Forelimb muscle (tissue), 1 donor: ENCODE results near the gene NUS1. TPM values are rescaled to one million over a fixed set of nuclear protein-coding genes. Genes with fewer than 3 reads are reported as not detected.
A peak's percentile ranks its signal among the peaks of the same experiment; 100 is the strongest.
"Not testable (repeated sequence)": the region's sequence is repeated elsewhere in the genome, so short reads cannot be mapped to it uniquely, and the experiment has no call there.

Experiments used
- DNase-seq: peaks from one replicate; pipeline ENCODE4 v3.0.0-alpha.2; 2013; ENCODE audit warnings: low read depth
- polyA plus RNA-seq: library from polyadenylated mRNA; unstranded; fragments of 120-200 nt; gene quantifications from one replicate; pipeline ENCODE4 v1.2.1, GENCODE V29; 2013; ENCODE audit not compliant: insufficient read length

NUS1 gene
- polyA plus RNA-seq = 15.3 TPM

DNA sequence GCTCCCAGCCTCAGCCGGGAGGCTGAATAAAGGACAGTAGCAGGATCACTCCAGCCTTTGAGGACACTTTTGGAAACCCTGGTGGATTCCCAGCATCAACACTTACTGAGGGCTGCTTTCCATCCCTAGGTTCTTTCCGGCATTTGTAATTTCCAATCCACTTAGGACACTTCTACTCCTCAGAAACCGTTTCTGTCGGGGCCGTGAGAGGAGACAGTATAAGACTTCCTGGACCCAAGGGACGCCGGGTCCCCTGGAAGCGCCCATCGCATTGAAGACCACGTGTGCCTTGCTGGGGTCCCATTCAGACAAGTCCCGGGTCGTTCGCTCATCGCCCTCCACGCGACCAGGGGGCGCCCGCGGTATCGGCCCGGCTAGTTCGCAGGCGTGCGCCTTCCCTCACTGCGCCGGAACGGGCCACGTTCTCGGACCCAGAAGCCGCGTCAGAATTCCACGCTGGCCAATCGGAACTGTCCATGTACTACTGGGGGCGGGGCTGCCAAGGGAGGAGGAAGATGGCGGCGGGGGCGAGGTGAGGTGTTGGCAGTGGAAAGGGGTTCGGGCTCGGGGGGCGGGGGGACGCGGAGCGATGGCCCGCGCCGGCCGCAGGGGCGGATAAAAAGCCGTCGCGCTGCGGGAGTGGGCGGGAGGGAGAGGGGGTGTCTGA, at the start of gene NUS1:
NUS1 (plus strand) TSS at position 479 of the 667 bp plus-strand sequence. CDS start 202 bp downstream, outside the sequence.
- DNase-seq = peak; percentile 88

DNA sequence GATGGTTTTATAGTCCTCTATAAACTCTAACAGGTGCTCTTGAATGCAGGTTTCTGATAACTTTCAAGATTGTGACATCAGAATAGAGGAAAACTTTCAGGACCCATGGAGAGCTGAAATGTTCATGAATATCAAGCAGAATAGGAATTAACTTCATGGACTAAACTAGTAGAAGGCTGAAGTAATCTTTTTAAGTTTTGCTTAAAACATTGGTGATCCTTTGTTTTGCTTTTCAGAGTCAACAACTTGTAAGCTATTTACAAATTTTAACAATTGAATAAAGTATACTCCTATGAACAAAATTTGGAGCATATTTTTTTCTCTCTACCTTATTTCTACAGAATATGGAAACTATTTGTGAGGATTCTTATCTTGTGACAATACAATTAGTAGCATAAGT, 47.7 kb upstream of the NUS1 start:
- DNase-seq = no peak

DNA sequence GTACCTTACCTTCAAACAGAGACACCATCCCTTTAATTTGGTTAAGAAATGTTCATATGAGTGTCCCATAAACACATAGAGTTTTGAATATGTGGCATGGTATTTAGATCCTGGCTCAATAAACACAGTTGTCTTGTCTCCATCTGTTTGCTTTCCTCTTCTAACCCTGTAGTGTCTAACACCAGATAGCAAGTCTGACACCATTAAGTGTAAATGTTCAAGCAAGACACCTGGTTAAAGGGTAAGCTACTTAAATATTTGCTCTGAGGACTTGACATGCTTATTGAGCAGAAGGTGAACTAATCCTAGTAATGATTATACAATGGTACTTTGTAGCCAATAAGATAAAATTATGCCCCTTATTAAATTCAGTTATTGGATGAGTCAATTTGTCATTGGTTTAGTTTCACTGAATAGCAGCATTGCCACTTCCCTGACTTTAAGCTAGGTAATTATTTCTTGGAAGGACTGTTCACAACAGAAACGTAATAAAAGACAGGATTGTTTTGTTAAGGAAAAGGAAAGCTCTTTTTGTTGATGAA, 46.1 kb upstream of the NUS1 start:
- DNase-seq = no peak

DNA sequence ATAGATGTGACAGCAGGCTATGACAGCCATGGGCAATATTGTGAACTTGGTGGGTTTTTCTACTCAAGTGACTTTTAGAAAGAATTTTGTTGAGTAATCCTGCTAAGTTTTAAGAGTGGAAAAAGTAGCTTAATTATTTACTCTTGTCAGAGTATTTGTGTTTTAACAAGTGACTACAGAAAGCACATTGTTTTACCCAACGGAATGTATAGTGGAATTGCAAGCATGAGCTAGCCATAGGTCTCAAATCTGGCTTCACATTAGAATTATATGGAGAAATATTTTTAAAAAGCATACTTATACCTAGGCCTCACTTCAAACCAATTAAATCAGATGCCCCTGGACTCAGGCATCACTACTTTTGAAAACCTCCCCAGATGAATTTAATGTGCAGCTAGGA, 37.5 kb upstream of the NUS1 start:
- no peak for DNase-seq

DNA sequence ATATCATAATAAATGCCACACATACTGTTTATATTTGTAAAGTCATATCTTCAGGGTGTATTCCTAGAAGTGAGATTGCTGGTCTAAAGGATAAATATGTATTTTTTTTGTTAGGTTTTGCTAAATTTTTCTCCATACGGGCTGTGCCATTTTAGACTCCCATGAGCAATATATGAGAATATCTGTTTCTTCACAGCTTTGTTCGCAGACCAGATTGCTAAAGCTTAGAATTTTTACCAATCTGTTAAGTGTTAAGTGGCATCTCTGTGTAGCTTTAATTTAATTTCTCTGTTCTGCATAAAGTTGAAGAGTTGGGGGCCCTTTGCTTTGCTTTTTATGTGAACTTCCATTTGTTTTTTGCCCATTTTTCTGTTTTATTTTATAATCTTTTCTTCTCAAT, 32.3 kb upstream of the NUS1 start:
- DNase-seq = no peak

DNA sequence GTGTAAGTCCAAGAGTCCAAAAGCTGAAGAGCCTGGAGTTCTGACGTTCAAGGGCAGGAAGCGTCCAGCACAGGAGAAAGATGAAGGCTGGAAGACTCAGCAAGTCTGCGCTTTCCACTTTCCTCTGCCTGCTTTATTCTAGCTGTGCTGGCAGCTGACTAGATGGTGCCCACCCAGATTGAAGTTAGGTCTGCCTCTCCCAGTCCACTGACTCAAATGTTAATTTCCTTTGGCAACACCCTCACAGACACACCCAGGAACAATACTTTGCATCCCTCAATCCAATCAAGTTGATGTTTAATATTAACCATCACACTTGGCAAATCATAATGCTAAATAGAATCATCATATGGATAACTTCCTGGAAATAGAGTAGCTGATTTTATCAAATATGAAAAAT, 23.3 kb upstream of the NUS1 start:
- DNase-seq = not testable (repeated sequence)

DNA sequence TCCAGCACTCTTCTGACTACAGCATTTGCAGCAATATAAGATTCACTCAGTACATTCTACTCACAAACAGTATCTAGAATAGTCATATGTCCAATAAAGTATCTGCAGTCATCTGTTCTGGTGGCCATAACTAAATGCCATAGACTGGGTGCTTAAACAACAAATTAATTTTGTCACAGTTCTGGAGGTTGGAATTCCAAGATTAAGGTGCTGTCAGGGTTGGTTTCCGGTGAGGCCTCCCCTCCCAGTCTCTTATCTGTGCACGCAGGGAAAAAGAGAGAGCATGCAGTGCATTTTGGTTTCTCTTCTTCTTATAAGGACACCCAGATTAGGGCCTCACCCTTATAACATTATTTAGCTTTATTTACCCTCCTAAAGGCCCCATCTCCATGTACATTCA, 21.3 kb upstream of the NUS1 start:
- DNase-seq = no peak

DNA sequence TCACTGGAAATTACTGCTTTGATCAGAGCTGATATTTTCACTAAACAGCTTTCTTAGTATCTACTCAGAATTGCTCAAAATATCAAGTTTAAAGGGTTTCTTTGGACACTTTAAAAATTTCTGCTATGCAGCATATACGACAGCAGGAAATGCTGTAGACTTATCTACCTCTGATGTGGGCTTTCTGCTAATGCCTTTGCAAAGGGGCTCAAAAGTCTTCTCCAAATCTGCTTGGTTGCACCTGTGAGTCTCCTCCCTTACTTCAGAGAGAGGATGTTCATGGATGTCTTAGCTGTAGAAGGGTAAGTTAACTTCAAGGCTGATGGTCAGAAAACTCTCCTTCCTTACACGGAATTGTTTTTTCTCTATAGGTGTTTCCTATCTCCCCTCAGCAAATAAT, 19.9 kb upstream of the NUS1 start:
- DNase-seq = no peak

DNA sequence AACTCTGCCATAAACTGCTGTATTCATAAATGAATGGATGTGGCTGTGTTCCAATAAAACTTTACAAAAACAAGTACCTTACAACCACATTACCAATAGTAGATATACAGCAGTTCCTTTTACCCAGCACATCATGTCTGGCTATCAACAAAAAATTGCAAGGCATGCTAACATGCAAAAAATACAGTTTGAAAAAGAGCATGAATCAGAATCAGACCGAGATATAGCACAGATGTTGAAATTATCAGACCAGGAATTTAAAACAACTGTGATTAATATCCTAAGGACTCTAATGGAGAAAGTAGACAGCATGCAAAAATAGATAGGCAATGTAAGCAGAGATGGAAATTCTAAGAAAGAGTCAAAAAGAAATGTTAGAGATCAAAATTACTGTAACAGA, 8.4 kb upstream of the NUS1 start:
- no peak for DNase-seq

DNA sequence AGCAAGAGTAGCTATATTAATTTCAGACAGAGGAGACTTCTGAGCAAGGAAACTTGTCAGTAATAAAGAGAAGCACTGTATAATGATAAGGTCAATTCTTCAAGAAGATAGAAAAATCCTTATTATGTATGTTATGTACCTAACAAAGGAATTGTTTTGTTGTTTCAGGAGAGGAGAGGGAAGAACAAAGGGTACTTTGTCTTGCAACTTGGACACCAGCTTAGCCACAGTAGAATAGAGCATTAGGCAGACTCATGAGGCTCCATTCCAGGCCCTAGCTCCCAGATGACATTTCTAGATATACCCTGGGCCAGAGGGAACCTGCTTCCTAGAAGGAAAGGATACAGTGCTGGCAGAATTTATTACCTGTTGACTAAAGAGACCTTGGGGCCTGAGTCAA, 6.5 kb upstream of the NUS1 start:
- no peak for DNase-seq

DNA sequence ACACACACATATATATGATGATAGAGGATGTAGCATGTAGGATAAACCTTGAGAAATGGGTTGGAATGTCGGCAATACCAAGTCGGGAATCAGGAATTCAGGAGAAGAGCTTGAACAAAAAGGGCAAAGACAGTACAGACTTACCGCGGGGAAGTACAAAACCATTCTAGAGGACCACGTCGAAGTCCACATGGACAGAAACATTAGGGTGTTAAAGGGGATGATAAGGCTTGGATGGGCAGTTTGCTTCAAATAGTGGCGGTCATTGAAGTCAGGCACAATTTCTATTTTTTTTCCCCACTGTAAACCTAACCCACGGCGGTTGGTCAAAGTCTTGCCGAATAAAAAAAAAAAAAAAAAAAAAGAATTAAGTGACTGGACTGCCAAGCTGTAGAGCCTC, 766 bp upstream of the NUS1 start:
- no peak for DNase-seq

DNA sequence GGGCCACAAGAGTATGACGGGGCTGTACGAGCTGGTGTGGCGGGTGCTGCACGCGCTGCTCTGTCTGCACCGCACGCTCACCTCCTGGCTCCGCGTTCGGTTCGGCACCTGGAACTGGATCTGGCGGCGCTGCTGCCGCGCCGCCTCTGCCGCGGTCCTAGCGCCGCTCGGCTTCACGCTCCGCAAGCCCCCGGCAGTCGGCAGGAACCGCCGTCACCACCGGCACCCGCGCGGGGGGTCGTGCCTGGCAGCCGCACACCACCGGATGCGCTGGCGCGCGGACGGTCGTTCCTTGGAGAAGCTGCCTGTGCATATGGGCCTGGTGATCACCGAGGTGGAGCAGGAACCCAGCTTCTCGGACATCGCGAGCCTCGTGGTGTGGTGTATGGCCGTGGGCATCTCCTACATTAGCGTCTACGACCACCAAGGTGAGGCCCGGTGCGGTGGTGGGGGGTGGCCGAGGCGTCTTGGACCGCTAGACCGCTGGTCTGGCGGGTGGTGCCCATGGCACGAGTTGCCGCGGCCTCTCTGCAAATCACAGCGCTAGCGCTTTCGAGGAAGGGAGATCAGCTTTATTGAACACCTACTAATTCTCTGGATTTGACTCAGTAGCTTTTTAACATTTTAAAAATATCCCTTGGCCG, 511 bp downstream of the NUS1 start:
- DNase-seq = not testable (repeated sequence)

DNA sequence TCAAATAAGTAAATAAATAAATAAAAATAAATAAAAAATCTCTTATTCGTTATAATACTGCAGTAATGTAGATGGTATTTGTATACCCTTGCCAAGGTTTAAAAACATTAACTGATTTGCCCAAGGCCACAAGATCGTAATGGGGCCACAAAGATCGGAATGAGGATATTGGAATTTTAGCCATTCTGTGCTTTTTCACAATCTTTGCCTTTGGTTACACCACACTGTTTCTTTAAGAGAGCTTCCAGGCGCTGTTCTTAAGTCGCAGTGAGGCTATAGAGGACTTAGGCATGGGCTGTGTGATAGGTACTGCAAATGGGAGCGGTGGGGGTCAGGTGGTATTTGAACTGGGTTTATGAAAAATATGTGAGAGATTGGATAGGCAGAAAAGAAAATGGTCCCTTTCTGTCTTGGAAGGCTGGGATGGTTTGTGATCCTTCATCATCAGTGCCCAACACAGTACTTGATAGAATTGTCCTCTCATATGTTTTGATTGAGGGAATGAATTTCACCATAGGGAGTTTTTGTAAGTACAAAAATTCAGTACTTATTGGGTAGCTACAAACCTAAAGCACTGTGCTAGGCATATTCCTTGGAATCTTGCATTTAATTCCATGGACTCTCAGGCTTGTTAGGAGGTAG, 1.4 kb downstream of the NUS1 start:
- no peak for DNase-seq

DNA sequence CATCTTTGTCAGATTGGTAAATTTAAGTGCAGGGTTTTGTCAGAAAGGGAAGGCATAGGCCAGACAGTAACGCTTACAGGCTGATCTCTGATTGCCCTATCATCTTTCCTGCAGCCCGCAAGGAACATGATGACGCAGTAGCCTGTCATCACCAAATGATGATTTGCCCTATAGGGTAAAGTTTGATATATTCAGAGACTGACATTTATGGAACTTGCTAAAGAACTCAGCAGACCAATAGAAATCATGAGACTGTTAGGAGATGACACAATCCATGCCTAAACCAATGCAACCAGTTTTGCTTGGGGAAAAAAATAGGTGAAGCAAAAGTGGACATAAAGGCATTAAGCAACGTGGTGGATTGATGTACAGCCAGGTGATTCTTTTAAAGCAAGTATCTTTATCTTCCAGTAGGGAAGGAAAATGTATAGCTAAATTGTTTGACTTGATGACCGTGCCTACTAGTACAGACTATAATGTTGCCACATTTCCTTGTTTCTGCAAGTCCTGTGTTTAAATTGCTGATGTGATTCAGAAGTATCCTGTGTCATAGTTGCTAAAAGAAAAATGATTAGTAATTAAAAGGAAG, 2.4 kb downstream of the NUS1 start:
- no peak for DNase-seq

DNA sequence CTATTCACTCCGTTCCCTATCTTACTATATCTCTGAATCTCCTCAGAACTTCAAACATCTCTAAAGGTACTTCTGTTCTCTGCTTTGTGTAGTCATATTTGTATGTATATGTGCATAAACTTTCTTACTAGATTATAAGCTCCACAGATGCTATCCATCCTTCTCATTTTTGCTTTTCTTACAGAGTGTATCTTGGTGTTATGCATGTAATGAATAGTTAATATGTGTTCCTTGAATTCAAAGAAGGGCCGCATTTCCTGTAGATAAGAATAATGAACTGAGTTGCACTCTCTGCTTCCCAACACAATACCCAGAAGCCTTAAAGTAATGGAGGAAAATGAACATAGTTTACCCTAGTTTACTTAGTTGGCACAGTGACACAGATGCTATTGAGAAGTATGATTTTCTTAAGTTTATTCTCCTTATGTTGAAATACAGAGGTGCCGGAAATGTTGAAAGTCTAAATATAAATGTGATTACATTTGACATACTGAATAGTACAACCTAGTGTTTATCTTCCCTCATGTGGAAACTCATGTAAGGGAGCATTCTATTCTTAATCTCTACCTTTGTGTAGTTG, 6.0 kb downstream of the NUS1 start:
- no peak for DNase-seq

DNA sequence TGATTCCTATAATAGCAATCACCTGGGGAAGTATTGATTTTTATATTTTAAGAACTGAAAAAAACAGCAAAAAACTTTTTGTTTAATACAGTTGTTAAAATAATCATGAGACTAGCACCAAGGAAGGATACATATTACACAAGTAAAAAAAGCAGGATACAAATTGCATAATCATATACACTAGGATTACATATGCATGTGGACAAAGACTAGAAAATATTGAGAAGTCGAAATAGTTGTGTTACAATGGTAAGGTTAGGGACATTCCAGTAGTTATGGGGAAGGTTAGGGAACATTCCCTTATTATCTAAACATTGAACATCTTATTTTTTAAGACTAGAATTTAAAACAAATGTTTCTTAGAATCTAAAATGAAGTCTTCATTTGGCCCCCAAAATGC, 9.5 kb downstream of the NUS1 start:
- DNase-seq = no peak

DNA sequence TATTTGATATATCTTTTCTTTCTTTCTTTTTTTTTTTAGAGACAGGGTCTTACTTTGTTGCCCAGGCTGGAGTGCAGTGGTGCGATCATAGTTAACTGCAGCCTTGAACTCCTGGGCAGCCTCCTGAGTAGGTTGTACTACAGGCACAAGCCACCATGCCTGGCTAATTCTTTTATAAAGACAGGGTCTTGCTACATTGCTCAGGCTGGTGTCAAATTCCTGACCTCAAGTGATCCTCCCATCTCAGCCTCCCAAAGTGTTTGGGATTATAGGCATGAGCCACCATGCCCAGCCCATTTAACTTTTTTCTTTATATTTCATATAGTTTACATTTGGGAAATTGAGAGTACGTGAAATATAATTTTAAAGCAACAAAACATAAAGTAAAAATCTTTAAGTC, 10.1 kb downstream of the NUS1 start:
- DNase-seq = no peak

DNA sequence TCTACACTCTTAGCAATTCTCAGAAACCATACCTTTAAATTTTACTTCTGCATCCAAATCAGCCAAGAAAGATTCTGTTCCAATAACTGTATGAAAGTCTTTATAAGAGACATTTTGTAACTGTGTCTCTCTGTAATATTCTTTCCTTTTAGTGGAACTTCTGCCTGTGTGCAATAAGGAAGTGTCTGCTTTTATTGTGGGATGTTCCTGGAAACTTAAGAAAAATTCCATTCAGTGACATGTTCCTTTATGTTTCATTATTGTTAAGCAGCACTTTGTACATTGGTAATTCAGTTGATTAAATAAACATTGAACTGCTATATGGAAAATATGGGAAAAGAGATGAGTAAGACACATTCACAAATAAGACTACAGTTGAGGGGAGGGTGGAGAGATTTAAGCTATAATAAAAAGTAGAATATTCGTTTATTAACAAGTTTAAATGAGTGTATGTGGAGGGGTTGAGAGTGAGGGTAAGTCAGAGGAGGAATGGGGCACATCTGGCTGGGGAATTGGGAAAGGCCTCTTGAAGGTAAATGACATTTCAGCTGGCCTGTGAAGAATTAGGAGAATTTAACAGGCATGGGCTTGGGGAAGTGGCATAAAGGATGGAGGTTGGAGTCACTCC, 11.9 kb downstream of the NUS1 start:
- DNase-seq = no peak

DNA sequence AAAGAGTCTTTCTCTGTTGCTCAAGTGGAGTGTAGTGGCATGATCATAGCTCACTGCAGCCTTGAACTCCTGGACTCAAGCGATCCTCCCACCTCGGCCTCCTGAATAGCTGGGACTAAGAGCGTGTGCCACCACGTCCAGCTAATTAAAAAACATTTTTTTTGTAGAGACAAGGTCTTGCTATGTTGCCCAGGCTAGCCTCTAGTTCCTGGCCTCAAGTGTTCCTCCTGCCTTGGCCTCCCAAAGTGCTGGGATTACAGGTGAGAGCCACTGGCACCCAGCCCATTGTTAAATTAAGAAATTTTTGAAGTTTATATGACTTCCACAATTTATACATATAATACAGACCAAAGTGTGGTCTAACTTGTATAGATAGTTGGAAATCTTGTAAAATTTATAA, 14.3 kb downstream of the NUS1 start:
- not testable (repeated sequence) for DNase-seq

DNA sequence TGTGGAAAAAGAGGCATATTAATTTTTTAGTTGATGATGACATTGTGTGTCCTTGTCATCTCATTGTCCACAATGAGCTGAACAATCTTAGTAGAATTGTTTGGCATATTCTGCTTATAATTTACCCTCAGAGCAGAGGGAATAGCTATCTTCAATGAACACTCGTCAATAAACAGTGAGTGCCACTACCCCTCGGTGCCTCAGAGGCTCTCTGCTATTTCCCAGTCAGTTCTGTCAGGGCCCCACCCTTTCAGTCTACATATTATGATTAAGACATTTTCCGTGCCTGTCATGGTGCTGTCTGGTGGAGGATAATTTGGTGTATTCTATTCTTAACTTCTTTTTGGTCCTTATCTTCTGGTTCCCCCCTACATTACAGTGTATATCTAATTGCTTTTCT, 31.2 kb downstream of the NUS1 start:
- no peak for DNase-seq

DNA sequence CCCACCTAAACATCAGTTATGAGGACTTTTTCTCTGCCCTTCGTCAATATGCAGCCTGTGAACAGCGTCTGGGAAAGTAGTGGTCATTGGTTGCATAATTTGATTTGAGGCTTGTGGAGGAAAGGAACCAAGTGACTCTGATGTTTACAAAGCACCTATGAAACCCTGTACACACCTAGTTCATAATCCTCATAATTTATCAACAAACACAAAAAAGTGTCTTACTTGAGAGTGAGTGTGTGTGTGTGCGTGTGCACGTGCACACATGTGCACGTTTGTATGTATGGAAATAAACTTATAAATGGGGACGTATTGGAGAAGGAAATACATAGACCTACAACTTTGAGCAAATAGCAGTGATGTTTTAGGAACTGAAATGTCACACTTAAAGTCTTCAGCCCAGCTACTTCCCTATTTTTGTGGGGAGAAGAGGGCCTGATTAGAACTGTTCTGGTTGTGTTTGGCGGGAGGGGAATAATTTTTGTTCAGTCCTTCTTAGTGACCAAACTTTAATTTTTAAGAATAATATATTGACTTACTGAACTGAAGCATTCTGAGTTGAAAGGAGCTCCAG, 31.8 kb downstream of the NUS1 start:
- not testable (repeated sequence) for DNase-seq
